GM12878 (cell line): ENCODE data around the gene TPBGL. TPM values are rescaled to one million over a fixed set of nuclear protein-coding genes. Genes with fewer than 3 reads are reported as not detected.

Experiments
- ATAC-seq: fragments of 200-7000 bp; cut with Tn5 transposase; 3 replicates; pipeline ENCODE4 v1.9.1; 2020; ENCODE audit warnings: mild to moderate bottlenecking, moderate library complexity
- BruUV-seq: library from RNA; stranded (reverse); fragments of 400-500 nt; replicated peaks from 2 replicates; lab custom pipeline; 2021; lab: Mats Ljungman, UMichigan
- CTCF ChIA-PET: fragments of 300-600 bp; sonication (Branson Sonifier 250); formaldehyde crosslinking; extraction: SDS; loops from one replicate; lab custom pipeline; 2021; ENCODE audit warnings: inconsistent platforms; lab: Yijun Ruan, JAX
- POLR2A ChIA-PET: fragments of 350-600 bp; formaldehyde crosslinking; extraction: SDS; loops from one replicate; lab custom pipeline; 2021; ENCODE audit warnings: inconsistent platforms; lab: Charles Lee
- RAD21 ChIA-PET: fragments of 300-600 bp; sonication (Branson Sonifier 250); formaldehyde crosslinking; loops from one replicate; lab custom pipeline; 2023; ENCODE audit warnings: antibody characterized with exemption; ENCODE audit not compliant: unreplicated experiment; lab: Charles Lee
- SMC1A ChIA-PET: fragments of 300-600 bp; sonication (Branson Sonifier 250); formaldehyde crosslinking; loops from one replicate; lab custom pipeline; 2023; ENCODE audit not compliant: unreplicated experiment, uncharacterized antibody; lab: Charles Lee
- DNase-seq: peaks from one replicate; pipeline ENCODE4 v3.0.0-alpha.2; 2011; ENCODE audit warnings: low read depth, low spot score
- FAIRE-seq: peaks from 3 replicates; lab custom pipeline; 2011; peaks lifted over from hg19 to GRCh38; lab: Jason Lieb, UNC
- H2AFZ ChIP-seq: 2 replicates; pipeline ENCODE4 v1.6.0; 2011; ENCODE audit warnings: low read depth, low read length, control low read depth; ENCODE audit not compliant: control insufficient read depth
- H3K27ac ChIP-seq: 2 replicates; pipeline ENCODE4 v1.5.1; 2011; ENCODE audit warnings: control low read depth; ENCODE audit not compliant: control insufficient read depth, insufficient read depth
- H3K27me3 ChIP-seq, 2 experiments: replicated peaks in 1 of 2; 2 replicates each; pipeline versions ENCODE4 v1.6.0 to v1.6.1; 2011; ENCODE audit warnings: low read length in 1 of 2; ENCODE audit not compliant: control insufficient read depth in 2 of 2, insufficient read depth in 2 of 2
- H3K36me3 ChIP-seq, 2 experiments: 2 replicates each; pipeline ENCODE4 v1.5.1; 2011; ENCODE audit warnings: low read length in 1 of 2; ENCODE audit not compliant: control insufficient read depth in 2 of 2, insufficient read depth in 2 of 2
- H3K4me1 ChIP-seq: 2 replicates; pipeline ENCODE4 v1.6.1; 2011; ENCODE audit warnings: mild to moderate bottlenecking, low read length, moderate library complexity, mixed read lengths; ENCODE audit not compliant: control insufficient read depth, insufficient read depth
- H3K4me2 ChIP-seq: 2 replicates; pipeline ENCODE4 v1.6.0; 2011; ENCODE audit warnings: control low read depth; ENCODE audit not compliant: control insufficient read depth, insufficient read depth
- H3K4me3 ChIP-seq: fragments of 200-600 bp; sonication (generic); 2 replicates; pipeline ENCODE4 v1.5.1; 2016
- H3K79me2 ChIP-seq: 2 replicates; pipeline ENCODE4 v1.6.0; 2011; ENCODE audit warnings: low read length; ENCODE audit not compliant: control insufficient read depth, insufficient read depth
- H3K9ac ChIP-seq: 2 replicates; pipeline ENCODE4 v1.8.0; 2011; ENCODE audit warnings: low read length, control low read depth, mixed read lengths; ENCODE audit not compliant: control insufficient read depth, insufficient read depth
- H3K9me3 ChIP-seq: replicated peaks from 3 replicates; pipeline ENCODE4 v1.5.1; 2011; ENCODE audit warnings: mild to moderate bottlenecking, low read length; ENCODE audit not compliant: control insufficient read depth, insufficient read depth
- H4K20me1 ChIP-seq: 2 replicates; pipeline ENCODE4 v1.6.0; 2011; ENCODE audit not compliant: control insufficient read depth, insufficient read depth
- BHLHE40 ChIP-seq, 2 experiments: fragments of 450-650 bp in 1 of 2; IDR thresholded peaks; 2 replicates each; pipeline ENCODE4 v1.6.1; 2011 to 2017; ENCODE audit warnings: low read depth in 2 of 2, borderline replicate concordance in 1 of 2, improper control_type of control experiment in 1 of 2, low read length in 1 of 2, mild to moderate bottlenecking in 1 of 2
- CREB1 ChIP-seq: IDR thresholded peaks from 2 replicates; pipeline ENCODE4 v1.6.1; 2012; ENCODE audit warnings: low read depth, mild to moderate bottlenecking, inconsistent platforms
- SMAD5 ChIP-seq: IDR thresholded peaks from 2 replicates; pipeline ENCODE4 v1.6.1; 2016; ENCODE audit warnings: antibody characterized with exemption, low read depth
- SREBF2 ChIP-seq: IDR thresholded peaks from 2 replicates; pipeline ENCODE4 v1.6.1; 2012; ENCODE audit warnings: mild to moderate bottlenecking, low read length
- SUPT20H ChIP-seq: IDR thresholded peaks from 2 replicates; pipeline ENCODE4 v1.6.1; 2011; ENCODE audit warnings: low read depth, mild to moderate bottlenecking, low read length, moderate library complexity, borderline replicate concordance; ENCODE audit not compliant: control insufficient read depth
- ZNF217 ChIP-seq: fragments of 450-650 bp; IDR thresholded peaks from 2 replicates; pipeline ENCODE4 v1.6.1; 2017; ENCODE audit warnings: antibody characterized with exemption, mild to moderate bottlenecking
- ZNF384 ChIP-seq: IDR thresholded peaks from 2 replicates; pipeline ENCODE4 v1.6.1; 2012; ENCODE audit warnings: low read depth, mild to moderate bottlenecking, low read length, improper control_type of control experiment, borderline replicate concordance
- WGBS: methylation state at CpG from one replicate; pipeline ENCODE4 v1.1.6; 2016; ENCODE audit warnings: low lambda C conversion rate; ENCODE audit not compliant: insufficient replicate concordance, insufficient coverage; ENCODE audit errors: missing lambda C conversion rate; 5-methylcytosine and 5-hydroxymethylcytosine counted together
- in situ Hi-C: fragments of 300-500 bp; cut with MboI; formaldehyde crosslinking; loops from 9 replicates; pipeline ENCODE4 v1.14.3; 2018; ENCODE audit warnings: mixed read lengths
- intact Hi-C: fragments of 100-400 bp; cut with micrococcal nuclease; formaldehyde crosslinking; loops from one replicate; pipeline ENCODE4 v1.14.2; 2022; ENCODE audit not compliant: unreplicated experiment
- polyA plus RNA-seq, 11 experiments: library from polyadenylated mRNA; depleted of rRNA in 4 of 11; unstranded in 6 of 11; stranded (reverse) in 5 of 11; fragments of >200 nt; fragmentation: Nextera tagmentation in 4 of 11; fragmentation: Illumina TruSeq in 1 of 11; extraction: Ambion mirVana in 4 of 11; extraction: Trizol in 1 of 11; gene quantifications; 1 replicate in 1 of 11; 2 replicates in 10 of 11; pipeline versions ENCODE4 v1.2.1 to v1.2.3, GENCODE V29; 2011 to 2016; ENCODE audit warnings: inconsistent platforms in 2 of 11, missing spikeins in 2 of 11, low read depth in 1 of 11
- total RNA-seq, 4 experiments: library from RNA; depleted of rRNA in 3 of 4; stranded (reverse); fragments of >200 nt in 3 of 4; fragmentation: Illumina TruSeq in 1 of 4; extraction: Trizol in 1 of 4; gene quantifications; 2 replicates each; pipeline versions ENCODE4 v1.2.1 to v1.2.3, GENCODE V29; 2013 to 2021
- TF ChIP-seq, protein P1 (sequence below): IDR thresholded peaks from 2 replicates; pipeline ENCODE4 v1.6.1; 2011; ENCODE audit warnings: borderline replicate concordance, low read depth, mild to moderate bottlenecking, moderate library complexity, low read length; ENCODE audit not compliant: insufficient read depth, poor library complexity, severe bottlenecking
- TF ChIP-seq, protein P2 (sequence below): fragments of 450-650 bp; IDR thresholded peaks from 2 replicates; pipeline ENCODE4 v1.6.1; 2017; ENCODE audit warnings: borderline replicate concordance

The TPBGL gene
- total and polyA plus RNA-seq, 10 of the 15 experiments (the other 5 are each of a cell fraction or from before 2014, with no cell fraction given), result not detected

DNA sequence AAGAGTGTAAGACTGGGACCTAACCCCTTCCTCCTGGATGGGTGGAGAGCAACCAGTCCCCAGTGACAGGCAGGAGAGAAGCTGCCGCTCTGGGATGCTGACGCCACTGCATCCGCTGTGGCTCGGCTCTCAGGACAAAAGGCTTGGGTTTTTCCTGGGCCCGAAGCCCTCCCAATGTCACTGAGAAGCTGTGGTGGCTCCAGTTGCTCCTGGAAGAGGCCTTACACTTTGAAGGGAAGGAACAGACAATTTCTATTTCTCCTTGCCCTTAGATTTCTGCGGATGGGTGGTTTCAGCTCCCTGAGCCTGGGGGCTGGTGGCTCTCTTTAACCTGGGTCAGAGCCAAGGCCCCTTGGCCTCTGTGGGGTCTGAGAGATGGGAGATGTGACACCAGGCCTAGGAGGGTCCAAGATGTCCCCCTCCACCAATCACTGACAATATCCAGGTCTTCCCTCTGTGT lies 21.4 kb downstream of the TPBGL start:
- intact Hi-C loops, result no loop called here
- 76% methylated on average over 6 of the region's 6 CpGs for WGBS
- Histone ChIP-seq H3K27me3 (no peaks in the 10 kb centered on the region), H3K79me2 (no peaks in the 10 kb centered on the region), H3K9ac (no peak overlapping the region), H3K27ac (no peak overlapping the region), H3K9me3 (no peaks in the 10 kb centered on the region), H3K4me3 (no peak overlapping the region), H4K20me1 (0 out of 2 replicates have a peak, but pooled peaks cover 2% of the 10 kb centered on the region), H3K4me2 (no peak overlapping the region), H3K36me3 (no peaks in the 10 kb centered on the region), H3K4me1 (no peaks in the 10 kb centered on the region), H2AFZ (no peak overlapping the region)
- CTCF ChIA-PET, result interaction anchor here (0.9 kb wide), 1 partner anchor 9 kb away, joined by 4 read pairs; no protein-coding TSS in a partner anchor
- DNase-seq, result no peak
- in situ Hi-C loops, result no loop called here
- RAD21 ChIA-PET, result no interaction called here
- TF ChIP-seq SMAD5 (no peak), ZNF384 (no peak), BHLHE40 (IDR thresholded peaks at IDR 0.05; ENCODE audit: borderline replicate concordance in 1 of 2, low read depth in 2 of 2, low read length in 1 of 2) (no peak), CREB1 (no peak), SREBF2 (no peak), SUPT20H (no peak), ZNF217 (no peak)
- TF ChIP-seq, protein P1, sequence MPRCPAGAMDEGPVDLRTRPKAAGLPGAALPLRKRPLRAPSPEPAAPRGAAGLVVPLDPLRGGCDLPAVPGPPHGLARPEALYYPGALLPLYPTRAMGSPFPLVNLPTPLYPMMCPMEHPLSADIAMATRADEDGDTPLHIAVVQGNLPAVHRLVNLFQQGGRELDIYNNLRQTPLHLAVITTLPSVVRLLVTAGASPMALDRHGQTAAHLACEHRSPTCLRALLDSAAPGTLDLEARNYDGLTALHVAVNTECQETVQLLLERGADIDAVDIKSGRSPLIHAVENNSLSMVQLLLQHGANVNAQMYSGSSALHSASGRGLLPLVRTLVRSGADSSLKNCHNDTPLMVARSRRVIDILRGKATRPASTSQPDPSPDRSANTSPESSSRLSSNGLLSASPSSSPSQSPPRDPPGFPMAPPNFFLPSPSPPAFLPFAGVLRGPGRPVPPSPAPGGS, result no peak
- TF ChIP-seq, protein P2, sequence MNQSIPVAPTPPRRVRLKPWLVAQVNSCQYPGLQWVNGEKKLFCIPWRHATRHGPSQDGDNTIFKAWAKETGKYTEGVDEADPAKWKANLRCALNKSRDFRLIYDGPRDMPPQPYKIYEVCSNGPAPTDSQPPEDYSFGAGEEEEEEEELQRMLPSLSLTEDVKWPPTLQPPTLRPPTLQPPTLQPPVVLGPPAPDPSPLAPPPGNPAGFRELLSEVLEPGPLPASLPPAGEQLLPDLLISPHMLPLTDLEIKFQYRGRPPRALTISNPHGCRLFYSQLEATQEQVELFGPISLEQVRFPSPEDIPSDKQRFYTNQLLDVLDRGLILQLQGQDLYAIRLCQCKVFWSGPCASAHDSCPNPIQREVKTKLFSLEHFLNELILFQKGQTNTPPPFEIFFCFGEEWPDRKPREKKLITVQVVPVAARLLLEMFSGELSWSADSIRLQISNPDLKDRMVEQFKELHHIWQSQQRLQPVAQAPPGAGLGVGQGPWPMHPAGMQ, result no peak
- BruUV-seq, result no TSS peak
- SMC1A ChIA-PET, result no interaction called here
- POLR2A ChIA-PET, result no interaction called here
- no peak for FAIRE-seq
- no peak for ATAC-seq
